HL-60/S4 treated with phorbol 12-myristate 13-acetate at 8.2 ng/mL for 4 days and 3 days (cell line): ENCODE results near the gene CCR9.

Experiments used
- in situ Hi-C: fragments of 300-500 bp; cut with MboI; formaldehyde crosslinking; loops from 2 replicates; pipeline ENCODE4 v1.15.0; 2022; ENCODE audit warnings: low sequenced_read_pairs

Gene CCR9

DNA sequence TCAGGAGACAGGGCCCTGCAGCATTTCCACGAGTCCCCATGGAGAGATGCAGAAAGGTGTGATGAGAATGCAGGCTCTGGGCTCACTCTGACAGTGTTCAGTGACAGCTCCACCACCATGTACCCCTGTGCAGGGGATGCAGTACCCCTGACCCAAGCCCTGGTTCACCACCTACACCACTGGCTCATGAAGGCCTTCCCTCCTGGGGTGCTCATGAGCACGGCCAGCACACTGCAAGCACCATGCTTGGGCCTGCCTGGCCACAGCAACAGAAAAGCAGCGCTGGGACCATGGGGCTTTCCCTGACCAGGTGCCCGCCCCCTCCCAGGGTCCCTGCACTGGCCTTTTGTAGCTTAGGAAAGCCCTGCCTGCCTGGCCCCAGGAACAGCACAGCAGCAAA is 63.1 kb downstream of the CCR9 start:
- in situ Hi-C loops: loop anchor here (10.0 to 25.0 kb wide), 2 partner anchors 125 to 413 kb away; partner anchors contain the start of genes CCR2 and CCR5

DNA sequence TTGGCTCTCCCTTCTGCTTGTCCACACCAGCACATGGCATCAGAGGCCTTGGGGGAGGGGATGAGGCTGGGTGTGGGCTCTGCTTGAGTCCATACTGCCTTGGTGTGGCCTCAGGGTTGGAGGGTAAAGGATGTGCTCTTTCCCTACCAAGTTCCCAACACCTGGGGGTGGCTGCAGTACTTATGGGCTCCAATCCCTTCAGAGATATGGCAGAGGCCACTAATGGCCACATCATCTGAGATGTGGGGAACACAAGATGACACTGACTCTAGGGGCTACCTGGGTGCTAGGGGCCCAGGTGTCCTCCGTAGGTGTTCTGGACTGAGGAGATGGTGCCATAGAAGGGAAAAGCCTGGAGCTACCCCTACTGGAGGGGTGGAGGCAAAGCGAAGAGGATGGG is 63.8 kb downstream of the CCR9 start:
- in situ Hi-C loops: no loop called here

DNA sequence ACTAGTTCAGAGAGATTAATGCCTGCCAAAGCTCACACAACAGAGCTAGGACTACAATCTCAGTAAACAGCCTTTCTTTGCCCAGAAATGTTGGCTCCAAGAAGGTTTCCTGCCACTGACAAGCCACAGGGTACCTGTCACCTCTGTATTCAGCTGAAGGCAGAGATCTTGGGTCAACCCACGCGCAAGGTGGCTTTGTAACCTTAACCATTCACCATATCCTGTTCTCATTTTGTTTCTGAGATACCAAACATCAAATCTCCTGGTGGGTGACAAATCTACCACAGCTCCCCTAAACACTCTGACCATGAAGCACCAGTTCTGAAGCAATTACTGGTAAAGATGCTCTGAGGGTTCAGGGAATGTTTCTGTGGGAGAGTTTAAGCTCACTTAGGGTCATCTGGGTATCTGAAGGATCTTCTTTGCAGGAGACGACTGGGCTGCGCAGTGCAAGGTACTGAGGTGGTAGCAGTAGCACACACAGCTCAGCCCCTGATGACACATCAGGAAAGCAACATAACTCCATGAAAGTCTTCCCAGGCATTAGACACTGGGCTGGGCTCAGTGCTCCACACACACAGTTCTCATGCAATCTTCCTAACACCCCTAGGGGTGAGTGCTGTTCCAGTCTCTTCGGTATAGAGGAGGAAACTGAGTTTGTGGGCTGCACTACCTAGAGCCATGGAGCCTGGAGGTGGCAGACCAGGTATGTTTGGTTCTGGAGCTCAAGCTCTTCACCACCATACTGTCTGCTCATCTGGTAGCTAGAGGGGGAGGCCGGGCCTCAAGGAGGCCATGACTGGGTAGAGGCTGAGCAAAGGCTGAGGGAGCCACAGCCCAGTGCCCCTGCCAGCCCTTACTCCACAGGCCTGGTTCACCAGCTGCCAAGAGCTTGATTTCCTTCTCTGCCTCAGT is 64.6 kb downstream of the CCR9 start:
- in situ Hi-C loops: no loop called here

DNA sequence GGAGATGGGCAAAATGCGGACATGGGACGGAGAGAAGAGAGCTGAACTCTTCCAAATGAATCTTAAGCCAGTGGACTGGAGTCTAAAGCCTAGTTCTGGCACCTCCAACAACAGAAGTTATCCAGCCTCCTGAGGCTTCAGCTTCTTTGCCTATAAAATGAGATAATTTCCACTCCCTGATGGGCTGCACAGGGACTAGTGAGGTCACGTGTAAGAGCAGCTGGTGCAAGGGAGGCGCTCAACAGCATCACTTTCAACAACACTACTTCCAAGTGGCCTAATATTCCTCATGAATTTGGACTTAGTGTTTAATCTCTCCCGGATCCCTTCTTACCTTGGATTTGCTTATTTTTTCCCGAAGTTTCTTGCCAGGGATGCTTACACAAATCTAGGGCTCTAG is 65.6 kb downstream of the CCR9 start:
- in situ Hi-C loops: no loop called here

DNA sequence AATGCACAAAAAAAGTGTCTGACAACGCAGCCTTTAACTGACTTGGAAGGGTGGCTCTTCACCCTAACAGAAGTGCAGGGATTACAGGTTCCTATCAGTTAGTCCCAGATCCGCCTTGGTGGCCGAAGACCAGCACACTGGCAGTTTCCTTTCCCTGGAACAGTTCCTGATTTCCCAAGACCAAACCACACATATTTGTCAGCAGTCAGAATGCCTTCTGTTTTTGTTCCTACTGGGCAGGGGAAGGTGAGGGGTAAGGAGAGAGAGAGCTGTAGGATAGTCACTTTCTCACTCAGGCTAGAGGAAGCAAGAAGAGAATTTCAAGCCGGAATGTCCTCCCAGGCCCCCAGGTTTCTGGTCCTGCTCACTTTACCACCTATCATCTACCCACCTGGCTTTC is 66.1 kb downstream of the CCR9 start:
- in situ Hi-C loops: no loop called here
